ENCODE measurements around the gene TCL1B. TPM values are rescaled to one million over a fixed set of nuclear protein-coding genes. Genes with fewer than 3 reads are reported as not detected.

The TCL1B gene
- total and polyA plus RNA-seq, 2 of the 8 experiments (the other 6 are each of a cell fraction or from before 2014, with no cell fraction given), result 9.6 to 11.5 TPM

GRCh38 chr14:95700221-95700976 lies 14.2 kb downstream of the TCL1B start (continued):
- TF ChIP-seq, protein P1, sequence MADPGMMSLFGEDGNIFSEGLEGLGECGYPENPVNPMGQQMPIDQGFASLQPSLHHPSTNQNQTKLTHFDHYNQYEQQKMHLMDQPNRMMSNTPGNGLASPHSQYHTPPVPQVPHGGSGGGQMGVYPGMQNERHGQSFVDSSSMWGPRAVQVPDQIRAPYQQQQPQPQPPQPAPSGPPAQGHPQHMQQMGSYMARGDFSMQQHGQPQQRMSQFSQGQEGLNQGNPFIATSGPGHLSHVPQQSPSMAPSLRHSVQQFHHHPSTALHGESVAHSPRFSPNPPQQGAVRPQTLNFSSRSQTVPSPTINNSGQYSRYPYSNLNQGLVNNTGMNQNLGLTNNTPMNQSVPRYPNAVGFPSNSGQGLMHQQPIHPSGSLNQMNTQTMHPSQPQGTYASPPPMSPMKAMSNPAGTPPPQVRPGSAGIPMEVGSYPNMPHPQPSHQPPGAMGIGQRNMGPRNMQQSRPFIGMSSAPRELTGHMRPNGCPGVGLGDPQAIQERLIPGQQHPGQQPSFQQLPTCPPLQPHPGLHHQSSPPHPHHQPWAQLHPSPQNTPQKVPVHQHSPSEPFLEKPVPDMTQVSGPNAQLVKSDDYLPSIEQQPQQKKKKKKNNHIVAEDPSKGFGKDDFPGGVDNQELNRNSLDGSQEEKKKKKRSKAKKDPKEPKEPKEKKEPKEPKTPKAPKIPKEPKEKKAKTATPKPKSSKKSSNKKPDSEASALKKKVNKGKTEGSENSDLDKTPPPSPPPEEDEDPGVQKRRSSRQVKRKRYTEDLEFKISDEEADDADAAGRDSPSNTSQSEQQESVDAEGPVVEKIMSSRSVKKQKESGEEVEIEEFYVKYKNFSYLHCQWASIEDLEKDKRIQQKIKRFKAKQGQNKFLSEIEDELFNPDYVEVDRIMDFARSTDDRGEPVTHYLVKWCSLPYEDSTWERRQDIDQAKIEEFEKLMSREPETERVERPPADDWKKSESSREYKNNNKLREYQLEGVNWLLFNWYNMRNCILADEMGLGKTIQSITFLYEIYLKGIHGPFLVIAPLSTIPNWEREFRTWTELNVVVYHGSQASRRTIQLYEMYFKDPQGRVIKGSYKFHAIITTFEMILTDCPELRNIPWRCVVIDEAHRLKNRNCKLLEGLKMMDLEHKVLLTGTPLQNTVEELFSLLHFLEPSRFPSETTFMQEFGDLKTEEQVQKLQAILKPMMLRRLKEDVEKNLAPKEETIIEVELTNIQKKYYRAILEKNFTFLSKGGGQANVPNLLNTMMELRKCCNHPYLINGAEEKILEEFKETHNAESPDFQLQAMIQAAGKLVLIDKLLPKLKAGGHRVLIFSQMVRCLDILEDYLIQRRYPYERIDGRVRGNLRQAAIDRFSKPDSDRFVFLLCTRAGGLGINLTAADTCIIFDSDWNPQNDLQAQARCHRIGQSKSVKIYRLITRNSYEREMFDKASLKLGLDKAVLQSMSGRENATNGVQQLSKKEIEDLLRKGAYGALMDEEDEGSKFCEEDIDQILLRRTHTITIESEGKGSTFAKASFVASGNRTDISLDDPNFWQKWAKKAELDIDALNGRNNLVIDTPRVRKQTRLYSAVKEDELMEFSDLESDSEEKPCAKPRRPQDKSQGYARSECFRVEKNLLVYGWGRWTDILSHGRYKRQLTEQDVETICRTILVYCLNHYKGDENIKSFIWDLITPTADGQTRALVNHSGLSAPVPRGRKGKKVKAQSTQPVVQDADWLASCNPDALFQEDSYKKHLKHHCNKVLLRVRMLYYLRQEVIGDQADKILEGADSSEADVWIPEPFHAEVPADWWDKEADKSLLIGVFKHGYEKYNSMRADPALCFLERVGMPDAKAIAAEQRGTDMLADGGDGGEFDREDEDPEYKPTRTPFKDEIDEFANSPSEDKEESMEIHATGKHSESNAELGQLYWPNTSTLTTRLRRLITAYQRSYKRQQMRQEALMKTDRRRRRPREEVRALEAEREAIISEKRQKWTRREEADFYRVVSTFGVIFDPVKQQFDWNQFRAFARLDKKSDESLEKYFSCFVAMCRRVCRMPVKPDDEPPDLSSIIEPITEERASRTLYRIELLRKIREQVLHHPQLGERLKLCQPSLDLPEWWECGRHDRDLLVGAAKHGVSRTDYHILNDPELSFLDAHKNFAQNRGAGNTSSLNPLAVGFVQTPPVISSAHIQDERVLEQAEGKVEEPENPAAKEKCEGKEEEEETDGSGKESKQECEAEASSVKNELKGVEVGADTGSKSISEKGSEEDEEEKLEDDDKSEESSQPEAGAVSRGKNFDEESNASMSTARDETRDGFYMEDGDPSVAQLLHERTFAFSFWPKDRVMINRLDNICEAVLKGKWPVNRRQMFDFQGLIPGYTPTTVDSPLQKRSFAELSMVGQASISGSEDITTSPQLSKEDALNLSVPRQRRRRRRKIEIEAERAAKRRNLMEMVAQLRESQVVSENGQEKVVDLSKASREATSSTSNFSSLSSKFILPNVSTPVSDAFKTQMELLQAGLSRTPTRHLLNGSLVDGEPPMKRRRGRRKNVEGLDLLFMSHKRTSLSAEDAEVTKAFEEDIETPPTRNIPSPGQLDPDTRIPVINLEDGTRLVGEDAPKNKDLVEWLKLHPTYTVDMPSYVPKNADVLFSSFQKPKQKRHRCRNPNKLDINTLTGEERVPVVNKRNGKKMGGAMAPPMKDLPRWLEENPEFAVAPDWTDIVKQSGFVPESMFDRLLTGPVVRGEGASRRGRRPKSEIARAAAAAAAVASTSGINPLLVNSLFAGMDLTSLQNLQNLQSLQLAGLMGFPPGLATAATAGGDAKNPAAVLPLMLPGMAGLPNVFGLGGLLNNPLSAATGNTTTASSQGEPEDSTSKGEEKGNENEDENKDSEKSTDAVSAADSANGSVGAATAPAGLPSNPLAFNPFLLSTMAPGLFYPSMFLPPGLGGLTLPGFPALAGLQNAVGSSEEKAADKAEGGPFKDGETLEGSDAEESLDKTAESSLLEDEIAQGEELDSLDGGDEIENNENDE (IDR thresholded peaks at IDR 0.05; ENCODE audit: insufficient replicate concordance, low read length), result peak; percentile 92
- TF ChIP-seq, protein P2, sequence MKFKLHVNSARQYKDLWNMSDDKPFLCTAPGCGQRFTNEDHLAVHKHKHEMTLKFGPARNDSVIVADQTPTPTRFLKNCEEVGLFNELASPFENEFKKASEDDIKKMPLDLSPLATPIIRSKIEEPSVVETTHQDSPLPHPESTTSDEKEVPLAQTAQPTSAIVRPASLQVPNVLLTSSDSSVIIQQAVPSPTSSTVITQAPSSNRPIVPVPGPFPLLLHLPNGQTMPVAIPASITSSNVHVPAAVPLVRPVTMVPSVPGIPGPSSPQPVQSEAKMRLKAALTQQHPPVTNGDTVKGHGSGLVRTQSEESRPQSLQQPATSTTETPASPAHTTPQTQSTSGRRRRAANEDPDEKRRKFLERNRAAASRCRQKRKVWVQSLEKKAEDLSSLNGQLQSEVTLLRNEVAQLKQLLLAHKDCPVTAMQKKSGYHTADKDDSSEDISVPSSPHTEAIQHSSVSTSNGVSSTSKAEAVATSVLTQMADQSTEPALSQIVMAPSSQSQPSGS (IDR thresholded peaks at IDR 0.05; ENCODE audit: low read length), result 0 out of 2 replicates have a peak, but pooled peaks have one; percentile 61
- TF ChIP-seq CTBP2 (IDR thresholded peaks at IDR 0.05; ENCODE audit: borderline replicate concordance, insufficient read depth, insufficient read length, low read length) (no peak), CREB1 (IDR thresholded peaks at IDR 0.05) (0 out of 2 replicates have a peak, but pooled peaks have one; percentile 36), NANOG (IDR thresholded peaks at IDR 0.05; ENCODE audit: insufficient read depth, low read depth, low read length, poor library complexity, severe bottlenecking) (no peak)
